ENCODE data around the gene COX19.
"Not testable (repeated sequence)": the region's sequence is repeated elsewhere in the genome, so short reads cannot be mapped to it uniquely, and the experiment has no call there.

Gene COX19

GRCh38 chr7:946256-946996 is 28.9 kb downstream of the COX19 start:
- no peak for DNase-seq (ENCODE audit: low read depth in 1 of 2, low spot score in 1 of 2)

- no peak for DNase-seq (ENCODE audit: low read depth in 1 of 2, low spot score in 1 of 2)
Observed at GRCh38 chr7:945556-946255, 29.6 kb downstream of the COX19 start.

GRCh38 chr7:945147-945555 is 30.2 kb downstream of the COX19 start:
- DNase-seq (ENCODE audit: low read depth in 1 of 2, low spot score in 1 of 2): no peak

- DNase-seq (ENCODE audit: low read depth in 1 of 2, low spot score in 1 of 2): no peak
Observed at GRCh38 chr7:944744-945143, 30.6 kb downstream of the COX19 start.

- DNase-seq (ENCODE audit: low read depth in 1 of 2, low spot score in 1 of 2): not testable (repeated sequence)
Observed at GRCh38 chr7:943793-944192, 31.6 kb downstream of the COX19 start.

- DNase-seq (ENCODE audit: low read depth in 1 of 2, low spot score in 1 of 2): no peak
Observed at GRCh38 chr7:940599-941408, 34.5 kb downstream of the COX19 start.

- DNase-seq (ENCODE audit: low read depth in 1 of 2, low spot score in 1 of 2): no peak
Observed at GRCh38 chr7:939843-940242, 35.5 kb downstream of the COX19 start.

GRCh38 chr7:938546-939185 is 36.7 kb downstream of the COX19 start:
- DNase-seq (ENCODE audit: low read depth in 1 of 2, low spot score in 1 of 2): no peak

GRCh38 chr7:937856-938484 is 37.4 kb downstream of the COX19 start:
- no peak for DNase-seq (ENCODE audit: low read depth in 1 of 2, low spot score in 1 of 2)

GRCh38 chr7:936386-937054 is 38.8 kb downstream of the COX19 start:
- DNase-seq (ENCODE audit: low read depth in 1 of 2, low spot score in 1 of 2): no peak

- DNase-seq (ENCODE audit: low read depth in 1 of 2, low spot score in 1 of 2): no peak
Observed at GRCh38 chr7:935874-936385, 39.4 kb downstream of the COX19 start.

GRCh38 chr7:935164-935873 is 40.0 kb downstream of the COX19 start:
- DNase-seq (ENCODE audit: low read depth in 1 of 2, low spot score in 1 of 2): no peak

GRCh38 chr7:934469-935163 is 40.7 kb downstream of the COX19 start:
- DNase-seq (ENCODE audit: low read depth in 1 of 2, low spot score in 1 of 2): no peak

- no peak for DNase-seq (ENCODE audit: low read depth in 1 of 2, low spot score in 1 of 2)
Observed at GRCh38 chr7:932651-932975, 42.7 kb downstream of the COX19 start.

GRCh38 chr7:931871-932650 is 43.3 kb downstream of the COX19 start:
- DNase-seq (ENCODE audit: low read depth in 1 of 2, low spot score in 1 of 2): no peak

- no peak for DNase-seq (ENCODE audit: low read depth in 1 of 2, low spot score in 1 of 2)
Observed at GRCh38 chr7:930975-931758, 44.2 kb downstream of the COX19 start.

- DNase-seq (ENCODE audit: low read depth in 1 of 2, low spot score in 1 of 2): no peak
Observed at GRCh38 chr7:929311-929711, 46.0 kb downstream of the COX19 start.
